Measurements from ENCODE around the gene MAT2B.

- TF ChIP-seq EP300 (IDR thresholded peaks at IDR 0.05) (no peak), CTCF (IDR thresholded peaks at IDR 0.05) (no peak)
These were observed 25.9 kb downstream of the MAT2B start for GRCh38 chr5:163531272-163531671.
